Lower leg skin (tissue), 3 donors: ENCODE data around the gene ZNF25.

Source experiments
- CTCF ChIP-seq, 3 donors: fragments of 450-650 bp; IDR thresholded peaks; one replicate each; pipeline ENCODE4 v1.5.1; 2016; ENCODE audit warnings: antibody characterized with exemption in 3 of 3, mild to moderate bottlenecking in 3 of 3, moderate library complexity in 2 of 3
- POLR2A ChIP-seq, 2 donors: fragments of 450-650 bp; IDR thresholded peaks; one replicate each; pipeline ENCODE4 v1.6.1; 2016 to 2017; ENCODE audit warnings: antibody characterized with exemption in 2 of 2, mild to moderate bottlenecking in 1 of 2, moderate library complexity in 1 of 2

GRCh38 chr10:38007551-38007950 lies 31.1 kb upstream of the ZNF25 start:
- no peak for TF ChIP-seq CTCF (IDR thresholded peaks at IDR 0.05)
- TF ChIP-seq POLR2A (IDR thresholded peaks at IDR 0.05), result no peak
